ENCODE results near the gene ENTPD5. TPM values are rescaled to one million over a fixed set of nuclear protein-coding genes. Genes with fewer than 3 reads are reported as not detected.

Gene ENTPD5, protein sequence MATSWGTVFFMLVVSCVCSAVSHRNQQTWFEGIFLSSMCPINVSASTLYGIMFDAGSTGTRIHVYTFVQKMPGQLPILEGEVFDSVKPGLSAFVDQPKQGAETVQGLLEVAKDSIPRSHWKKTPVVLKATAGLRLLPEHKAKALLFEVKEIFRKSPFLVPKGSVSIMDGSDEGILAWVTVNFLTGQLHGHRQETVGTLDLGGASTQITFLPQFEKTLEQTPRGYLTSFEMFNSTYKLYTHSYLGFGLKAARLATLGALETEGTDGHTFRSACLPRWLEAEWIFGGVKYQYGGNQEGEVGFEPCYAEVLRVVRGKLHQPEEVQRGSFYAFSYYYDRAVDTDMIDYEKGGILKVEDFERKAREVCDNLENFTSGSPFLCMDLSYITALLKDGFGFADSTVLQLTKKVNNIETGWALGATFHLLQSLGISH
- 5.5 to 7.3 TPM (median 6.4 TPM) in 5 replicates for total RNA-seq (2022; extraction: Qiagen RNA extraction)

DNA sequence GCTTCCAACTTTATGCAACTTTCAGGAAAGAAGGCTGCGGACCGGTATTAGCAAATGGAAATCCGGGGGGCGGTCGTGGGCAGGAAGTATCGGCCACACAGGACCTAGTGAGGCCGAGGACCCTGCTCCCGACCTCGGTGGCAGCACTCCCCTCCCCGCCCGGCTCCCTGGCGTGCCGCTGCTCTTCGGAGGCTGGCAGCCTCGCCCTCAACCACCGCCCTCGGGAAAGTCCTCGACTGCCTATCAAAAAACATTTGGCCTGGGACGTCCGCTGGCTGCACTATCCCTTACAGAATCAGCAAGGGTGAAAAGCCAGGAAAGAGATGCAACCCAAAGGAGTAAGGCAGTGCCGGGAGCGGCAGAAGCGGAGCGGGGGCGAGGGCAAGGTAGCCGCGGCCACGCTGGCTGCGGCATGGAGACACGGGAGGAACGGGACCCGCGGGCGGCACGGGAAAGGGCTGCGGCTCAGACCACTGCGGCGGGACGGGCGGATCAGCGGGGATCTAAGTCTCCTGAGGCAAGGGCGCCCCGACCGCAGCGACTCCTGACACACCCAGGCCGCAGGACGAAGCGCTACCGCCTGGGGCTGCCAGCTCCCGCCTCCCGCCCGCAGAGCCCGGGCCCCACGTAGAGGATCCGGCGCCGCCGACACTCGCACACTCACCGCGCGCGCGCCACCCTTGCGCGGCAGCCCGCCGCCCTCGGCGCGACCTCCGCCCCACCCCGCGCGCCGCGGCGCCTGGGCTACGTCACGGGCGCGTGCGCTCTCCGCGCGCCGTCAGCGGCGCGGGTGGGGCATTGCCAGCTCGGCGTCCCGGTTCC, at the start of gene ENTPD5, which contains the start of gene BBOF1:
ENTPD5 (minus strand) TSS at position 703 of the 822 bp plus-strand sequence. CDS start 31,186 bp downstream, outside the sequence.
BBOF1 (plus strand) TSS at position 764 of the 822 bp plus-strand sequence. CDS start 130 bp downstream, outside the sequence.

GRCh38 chr14:73949752-73950734, 69.0 kb downstream of the ENTPD5 start, which contains the start of the genes COQ6 and FAM161B:
Gene COQ6, plus strand, starts transcription at chr14:73950302. Its CDS starts 31 bp downstream, at chr14:73950333.
Gene FAM161B, minus strand, starts transcription at chr14:73950094. Its CDS starts 68 bp downstream, at chr14:73950026.

Other genes with a start within 250 kb of the ENTPD5 start
- gene PTGR2, start 167.5 kb downstream of the ENTPD5 start, total RNA-seq (2022; extraction: Qiagen RNA extraction) = 7.8 to 11.0 TPM (median 8.1 TPM) in 5 replicates
- 40.4 to 57.3 TPM (median 42.4 TPM) in 5 replicates for gene ZNF410, start 132.4 kb downstream of the ENTPD5 start, total RNA-seq (2022; extraction: Qiagen RNA extraction)
- 1.5 to 2.0 TPM (median 1.7 TPM) in 5 replicates for gene FAM161B, start 69.2 kb downstream of the ENTPD5 start, total RNA-seq (2022; extraction: Qiagen RNA extraction)
- gene COQ6, start 69.0 kb downstream of the ENTPD5 start, total RNA-seq (2022; extraction: Qiagen RNA extraction) = 26.2 to 29.2 TPM (median 27.5 TPM) in 5 replicates
- gene BBOF1, start 61 bp upstream of the ENTPD5 start, total RNA-seq (2022; extraction: Qiagen RNA extraction) = 2.7 to 5.4 TPM (median 2.9 TPM) in 5 replicates
- gene ALDH6A1, start 65.2 kb upstream of the ENTPD5 start, total RNA-seq (2022; extraction: Qiagen RNA extraction) = 1.9 to 2.7 TPM (median 2.4 TPM) in 5 replicates
- gene LIN52, start 65.7 kb upstream of the ENTPD5 start, total RNA-seq (2022; extraction: Qiagen RNA extraction) = 3.9 to 6.6 TPM (median 4.7 TPM) in 5 replicates
- not detected in 5 replicates for gene VSX2, start 220.2 kb upstream of the ENTPD5 start, total RNA-seq (2022; extraction: Qiagen RNA extraction)